ENCODE measurements around the gene SNED1. TPM values are rescaled to one million over a fixed set of nuclear protein-coding genes. Genes with fewer than 3 reads are reported as not detected.
A peak's percentile ranks its signal among the peaks of the same experiment; 100 is the strongest.

SNED1 gene
- total RNA-seq, 8 experiments from 2014 or later, result 0.71 to 15.4 (median 2.8) TPM

GRCh38 chr2:240987588-240987987 is 10.8 kb upstream of the SNED1 start:
- H3K4me3 ChIP-seq, result no peak overlapping the region
- no peak for ATAC-seq (replicated peaks in 6 of 8)
- H3K27ac ChIP-seq, result no peak overlapping the region
- in situ Hi-C loops (cut with MboI; ENCODE audit: low pct_unique_long_range_greater_than_20kb in 2 of 9, low sequenced_read_pairs in 9 of 9, unreplicated experiment in 9 of 9), result no loop called here
- WGBS, 10 experiments, result 40 to 100% (median 60%) methylated on average over 1 to 2 of the region's 6 CpGs; no CpG with 5 or more reads in 3 of the 10 experiments
- H3K4me1 ChIP-seq (replicated peaks in 1 of 2), result peaks cover 14 to 23% of the 10 kb centered on the region in 2 donors

- H3K4me1 ChIP-seq (replicated peaks in 1 of 2), result peaks cover 16 to 23% of the 10 kb centered on the region in 2 donors
- in situ Hi-C loops (cut with MboI; ENCODE audit: low pct_unique_long_range_greater_than_20kb in 2 of 9, low sequenced_read_pairs in 9 of 9, unreplicated experiment in 9 of 9), result no loop called here
- H3K4me3 ChIP-seq, result no peak overlapping the region
- 46 to 60% (median 50%) methylated on average over 2 of the region's 3 CpGs; no CpG with 5 or more reads in 7 of the 10 experiments for WGBS, 10 experiments
- no peak overlapping the region for H3K27ac ChIP-seq
- no peak for ATAC-seq (replicated peaks in 6 of 8)
Observed at GRCh38 chr2:240988146-240988545, 10.3 kb upstream of the SNED1 start.

- no CpG with 5 or more reads among the region's 6 CpGs for WGBS, 10 experiments
Observed at GRCh38 chr2:240988571-240989271, 9.7 kb upstream of the SNED1 start.

GRCh38 chr2:240989451-240990265 is 8.8 kb upstream of the SNED1 start:
- Histone ChIP-seq H3K27ac (no peak overlapping the region), H3K4me3 (no peak overlapping the region), H3K4me1 (replicated peaks in 1 of 2) (peaks cover 16 to 23% of the 10 kb centered on the region in 2 donors)
- 33 to 83% (median 60%) methylated on average over 1 to 7 of the region's 17 CpGs; no CpG with 5 or more reads in 5 of the 10 experiments for WGBS, 10 experiments
- in situ Hi-C loops (cut with MboI; ENCODE audit: low pct_unique_long_range_greater_than_20kb in 2 of 9, low sequenced_read_pairs in 9 of 9, unreplicated experiment in 9 of 9), result no loop called here
- ATAC-seq (replicated peaks in 6 of 8), result peak in 3 of 8 experiments; percentile 5 to 74 (median 27)

More at GRCh38 chr2:240988571-240989271, 9.7 kb upstream of the SNED1 start:
- in situ Hi-C loops (cut with MboI; ENCODE audit: low pct_unique_long_range_greater_than_20kb in 2 of 9, low sequenced_read_pairs in 9 of 9, unreplicated experiment in 9 of 9), result no loop called here
- no peak for ATAC-seq (replicated peaks in 6 of 8)
- no peak overlapping the region for H3K4me3 ChIP-seq
- peaks cover 16 to 23% of the 10 kb centered on the region in 2 donors for H3K4me1 ChIP-seq (replicated peaks in 1 of 2)
- H3K27ac ChIP-seq, result no peak overlapping the region

GRCh38 chr2:240990266-240990529 is 8.2 kb upstream of the SNED1 start:
- in situ Hi-C loops (cut with MboI; ENCODE audit: low pct_unique_long_range_greater_than_20kb in 2 of 9, low sequenced_read_pairs in 9 of 9, unreplicated experiment in 9 of 9), result no loop called here
- no peak overlapping the region for H3K27ac ChIP-seq
- H3K4me1 ChIP-seq (replicated peaks in 1 of 2), result peaks cover 16 to 23% of the 10 kb centered on the region in 2 donors
- WGBS, 10 experiments, result 30 to 100% (median 37%) methylated on average over 1 to 2 of the region's 2 CpGs; no CpG with 5 or more reads in 6 of the 10 experiments
- ATAC-seq (replicated peaks in 6 of 8), result peak in 3 of 8 experiments; percentile 4 to 6 (median 5)
- no peak overlapping the region for H3K4me3 ChIP-seq

GRCh38 chr2:240990726-240991377 is 7.6 kb upstream of the SNED1 start:
- Histone ChIP-seq H3K4me3 (no peak overlapping the region), H3K4me1 (replicated peaks in 1 of 2) (peaks cover 16 to 23% of the 10 kb centered on the region in 2 donors), H3K27ac (peak overlapping the region in 1 of 2 donors; percentile 63)
- WGBS, 10 experiments, result 40 to 100% (median 96%) methylated on average over 1 to 3 of the region's 13 CpGs; no CpG with 5 or more reads in 6 of the 10 experiments
- ATAC-seq (replicated peaks in 6 of 8), result peak in 1 of 8 experiments; percentile 0
- in situ Hi-C loops (cut with MboI; ENCODE audit: low pct_unique_long_range_greater_than_20kb in 2 of 9, low sequenced_read_pairs in 9 of 9, unreplicated experiment in 9 of 9), result no loop called here

- 0 to 100% (median 44%) methylated on average over 1 to 14 of the region's 33 CpGs; no CpG with 5 or more reads in 6 of the 10 experiments for WGBS, 10 experiments
- in situ Hi-C loops (cut with MboI; ENCODE audit: low pct_unique_long_range_greater_than_20kb in 2 of 9, low sequenced_read_pairs in 9 of 9, unreplicated experiment in 9 of 9), result no loop called here
- H3K4me3 ChIP-seq, result no peak overlapping the region
- peak overlapping the region; percentile 63 to 70 for H3K27ac ChIP-seq
- ATAC-seq (replicated peaks in 6 of 8), result peak; percentile 79 to 93 (median 89)
- peaks cover 16 to 22% of the 10 kb centered on the region in 2 donors for H3K4me1 ChIP-seq (replicated peaks in 1 of 2)
Observed at GRCh38 chr2:240991378-240992263, 6.8 kb upstream of the SNED1 start.

GRCh38 chr2:240992572-240993291 is 5.7 kb upstream of the SNED1 start:
- peak in 4 of 8 experiments; percentile 5 to 13 (median 10) for ATAC-seq (replicated peaks in 6 of 8)
- WGBS, 10 experiments, result 7 to 100% (median 48%) methylated on average over 1 to 7 of the region's 20 CpGs; no CpG with 5 or more reads in 2 of the 10 experiments
- H3K4me3 ChIP-seq, result no peak overlapping the region
- no peak overlapping the region for H3K27ac ChIP-seq
- in situ Hi-C loops (cut with MboI; ENCODE audit: low pct_unique_long_range_greater_than_20kb in 2 of 9, low sequenced_read_pairs in 9 of 9, unreplicated experiment in 9 of 9), result no loop called here
- peaks cover 16 to 20% of the 10 kb centered on the region in 2 donors for H3K4me1 ChIP-seq (replicated peaks in 1 of 2)

- H3K27ac ChIP-seq, result no peak overlapping the region
- H3K4me1 ChIP-seq (replicated peaks in 1 of 2), result peaks cover 16 to 22% of the 10 kb centered on the region in 2 donors
- WGBS, 10 experiments, result 8 to 100% (median 88%) methylated on average over 1 to 11 of the region's 19 CpGs; no CpG with 5 or more reads in 5 of the 10 experiments
- in situ Hi-C loops (cut with MboI; ENCODE audit: low pct_unique_long_range_greater_than_20kb in 2 of 9, low sequenced_read_pairs in 9 of 9, unreplicated experiment in 9 of 9), result no loop called here
- ATAC-seq (replicated peaks in 6 of 8), result no peak
- H3K4me3 ChIP-seq, result no peak overlapping the region
Observed at GRCh38 chr2:240993446-240994170, 4.8 kb upstream of the SNED1 start.

GRCh38 chr2:240994171-240994896 is 4.1 kb upstream of the SNED1 start:
- H3K4me1 ChIP-seq (replicated peaks in 1 of 2), result peaks cover 16 to 22% of the 10 kb centered on the region in 2 donors
- H3K4me3 ChIP-seq, result no peak overlapping the region
- in situ Hi-C loops (cut with MboI; ENCODE audit: low pct_unique_long_range_greater_than_20kb in 2 of 9, low sequenced_read_pairs in 9 of 9, unreplicated experiment in 9 of 9), result no loop called here
- 20 to 94% (median 90%) methylated on average over 1 to 3 of the region's 16 CpGs; no CpG with 5 or more reads in 5 of the 10 experiments for WGBS, 10 experiments
- ATAC-seq (replicated peaks in 6 of 8), result no peak
- no peak overlapping the region for H3K27ac ChIP-seq
